D721Med (cell line): ENCODE data around the gene RARS1.
A peak's percentile ranks its signal among the peaks of the same experiment; 100 is the strongest.

Source experiments
- DNase-seq: peaks from one replicate; pipeline ENCODE4 v3.0.0; 2011; ENCODE audit warnings: low spot score; ENCODE audit not compliant: insufficient read length
- FAIRE-seq: peaks from 2 replicates; lab custom pipeline; 2011; peaks lifted over from hg19 to GRCh38; lab: Jason Lieb, UNC
- TF ChIP-seq, protein P1 (sequence below): IDR thresholded peaks from 2 replicates; pipeline ENCODE4 v1.5.1; 2012; ENCODE audit warnings: mild to moderate bottlenecking, control low read depth; ENCODE audit not compliant: insufficient read depth; ENCODE audit errors: missing control alignments

Gene RARS1

DNA sequence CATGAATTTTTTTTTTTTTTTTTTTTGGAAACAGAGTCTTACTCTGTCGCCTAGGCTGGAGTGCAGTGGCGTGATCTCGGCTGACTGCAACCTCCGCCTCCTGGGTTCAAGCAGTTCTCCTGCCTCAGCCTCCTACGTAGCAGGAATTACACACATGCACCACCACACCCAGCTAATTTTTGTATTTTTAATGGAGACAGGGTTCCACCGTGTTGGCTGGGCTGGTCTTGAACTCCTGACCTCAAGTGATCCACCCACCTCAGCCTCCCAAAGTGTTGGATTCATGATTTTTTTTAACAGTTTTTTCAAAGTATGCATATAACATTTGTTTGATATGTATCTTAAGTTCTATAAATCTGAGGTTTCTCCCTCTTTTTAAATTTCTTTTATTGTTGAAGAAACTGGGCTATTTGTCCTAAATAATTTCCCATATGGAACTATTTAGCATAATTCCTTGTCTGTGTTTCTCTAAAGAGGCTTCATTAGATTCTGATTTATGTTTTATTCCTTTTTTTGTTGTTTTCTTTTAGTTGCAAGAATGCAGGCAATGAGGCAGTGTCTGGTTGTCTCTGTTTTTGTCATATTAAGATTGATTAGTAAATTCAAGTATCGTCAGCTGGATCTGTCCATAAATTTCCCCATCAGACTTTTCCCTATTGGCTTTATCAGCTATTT lies 16.4 kb downstream of the RARS1 start:
- DNase-seq = no peak
- no peak for FAIRE-seq
- TF ChIP-seq, protein P1, sequence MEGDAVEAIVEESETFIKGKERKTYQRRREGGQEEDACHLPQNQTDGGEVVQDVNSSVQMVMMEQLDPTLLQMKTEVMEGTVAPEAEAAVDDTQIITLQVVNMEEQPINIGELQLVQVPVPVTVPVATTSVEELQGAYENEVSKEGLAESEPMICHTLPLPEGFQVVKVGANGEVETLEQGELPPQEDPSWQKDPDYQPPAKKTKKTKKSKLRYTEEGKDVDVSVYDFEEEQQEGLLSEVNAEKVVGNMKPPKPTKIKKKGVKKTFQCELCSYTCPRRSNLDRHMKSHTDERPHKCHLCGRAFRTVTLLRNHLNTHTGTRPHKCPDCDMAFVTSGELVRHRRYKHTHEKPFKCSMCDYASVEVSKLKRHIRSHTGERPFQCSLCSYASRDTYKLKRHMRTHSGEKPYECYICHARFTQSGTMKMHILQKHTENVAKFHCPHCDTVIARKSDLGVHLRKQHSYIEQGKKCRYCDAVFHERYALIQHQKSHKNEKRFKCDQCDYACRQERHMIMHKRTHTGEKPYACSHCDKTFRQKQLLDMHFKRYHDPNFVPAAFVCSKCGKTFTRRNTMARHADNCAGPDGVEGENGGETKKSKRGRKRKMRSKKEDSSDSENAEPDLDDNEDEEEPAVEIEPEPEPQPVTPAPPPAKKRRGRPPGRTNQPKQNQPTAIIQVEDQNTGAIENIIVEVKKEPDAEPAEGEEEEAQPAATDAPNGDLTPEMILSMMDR = no peak

GRCh38 chr5:168513861-168514428 lies 27.7 kb downstream of the RARS1 start:
- DNase-seq = no peak
- FAIRE-seq = no peak
- TF ChIP-seq, protein P1 = no peak

DNA sequence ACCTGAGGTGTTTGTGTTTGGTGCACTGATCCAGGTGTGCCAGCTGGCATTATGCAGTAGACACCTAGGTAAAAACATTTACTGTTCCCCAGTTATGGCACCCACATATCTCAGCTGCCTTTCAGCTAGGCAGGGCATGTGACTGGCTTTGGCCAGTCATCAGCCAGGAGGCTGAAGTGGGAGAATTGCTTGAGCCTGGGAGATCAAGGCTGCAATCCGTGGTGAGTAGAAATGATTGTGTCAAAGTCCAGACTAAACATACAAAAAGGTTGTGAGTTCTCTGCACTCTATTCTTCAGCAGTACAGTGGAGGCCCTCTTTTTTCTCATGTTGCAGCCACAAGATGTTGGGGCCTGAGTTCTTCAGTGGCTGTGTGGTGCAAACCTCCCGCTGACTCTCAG lies 39.6 kb downstream of the RARS1 start:
- DNase-seq (no peak), FAIRE-seq (no peak)
- TF ChIP-seq, protein P1 = no peak

DNA sequence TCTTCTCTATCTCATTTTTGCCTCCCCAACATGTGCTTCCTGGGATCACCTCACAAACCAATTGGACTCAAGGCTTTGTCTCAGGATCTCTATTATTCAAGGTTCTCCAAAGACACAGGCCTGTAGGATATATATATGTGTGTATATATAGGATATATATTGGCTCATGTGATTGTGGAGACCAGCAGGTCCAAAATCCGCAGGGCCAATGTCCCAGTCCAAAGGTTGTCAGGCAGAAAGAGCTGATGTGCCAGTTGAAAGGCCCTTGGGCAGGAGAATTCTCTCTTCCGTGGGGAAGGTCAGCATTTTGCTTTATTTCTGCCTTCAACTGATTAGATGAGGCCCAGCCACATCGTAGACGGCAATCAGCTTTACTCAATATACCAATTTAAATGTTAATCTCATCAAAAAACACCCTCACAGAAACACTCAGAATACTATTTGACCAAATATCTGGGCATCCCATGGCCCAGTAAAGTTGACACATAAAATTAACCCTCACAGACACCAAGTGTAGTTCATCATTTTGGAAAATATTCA lies 41.6 kb downstream of the RARS1 start:
- TF ChIP-seq, protein P1 = no peak
- FAIRE-seq = no peak
- no peak for DNase-seq

DNA sequence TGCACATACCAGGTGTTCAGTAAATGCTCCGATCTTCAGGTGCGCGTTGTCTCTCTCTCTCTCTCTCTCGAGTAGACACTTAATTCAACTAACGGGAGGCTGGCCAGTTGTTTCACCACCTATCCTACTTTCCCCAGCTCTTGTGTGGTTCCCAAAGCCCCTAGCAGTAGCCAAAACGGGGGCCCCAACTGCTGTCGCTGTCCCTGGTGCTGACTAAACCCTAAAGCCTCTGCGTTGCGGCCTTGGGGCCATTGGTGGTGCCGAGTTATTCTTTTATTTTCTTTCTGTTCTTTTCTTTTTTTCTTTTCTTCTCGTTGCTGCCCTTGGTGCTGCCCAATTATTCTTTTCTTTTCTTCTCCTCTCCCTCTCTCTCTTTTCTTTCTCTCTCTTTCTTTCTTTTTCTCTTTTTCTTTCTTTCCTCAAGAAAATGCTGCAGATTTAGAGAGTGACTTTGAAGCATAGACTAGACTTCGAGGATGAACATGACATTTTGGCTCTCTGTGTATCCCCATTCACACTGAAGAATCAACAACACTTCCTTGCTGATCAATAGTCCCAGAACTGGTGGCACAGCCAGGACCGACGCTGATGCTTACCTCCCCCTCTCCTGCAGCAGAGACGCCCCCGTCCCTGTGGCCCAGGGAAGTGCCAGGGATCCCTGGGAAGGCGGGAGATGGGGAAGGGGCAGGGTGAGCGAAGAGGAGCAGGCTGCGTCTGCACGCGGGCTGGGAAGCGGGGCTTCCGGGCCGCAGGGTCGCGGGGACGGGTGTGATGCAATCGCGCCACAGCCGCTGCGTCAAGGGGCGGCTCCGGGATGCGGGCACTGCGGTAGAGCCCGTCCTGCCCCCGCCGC lies 42.5 kb downstream of the RARS1 start, which contains the start of gene FBLL1:
Gene FBLL1 (plus strand): TSS at position 785 of the 853 bp plus-strand sequence. CDS start 200 bp downstream, outside the sequence.
- FAIRE-seq = no peak
- peak; percentile 76 for DNase-seq

DNA sequence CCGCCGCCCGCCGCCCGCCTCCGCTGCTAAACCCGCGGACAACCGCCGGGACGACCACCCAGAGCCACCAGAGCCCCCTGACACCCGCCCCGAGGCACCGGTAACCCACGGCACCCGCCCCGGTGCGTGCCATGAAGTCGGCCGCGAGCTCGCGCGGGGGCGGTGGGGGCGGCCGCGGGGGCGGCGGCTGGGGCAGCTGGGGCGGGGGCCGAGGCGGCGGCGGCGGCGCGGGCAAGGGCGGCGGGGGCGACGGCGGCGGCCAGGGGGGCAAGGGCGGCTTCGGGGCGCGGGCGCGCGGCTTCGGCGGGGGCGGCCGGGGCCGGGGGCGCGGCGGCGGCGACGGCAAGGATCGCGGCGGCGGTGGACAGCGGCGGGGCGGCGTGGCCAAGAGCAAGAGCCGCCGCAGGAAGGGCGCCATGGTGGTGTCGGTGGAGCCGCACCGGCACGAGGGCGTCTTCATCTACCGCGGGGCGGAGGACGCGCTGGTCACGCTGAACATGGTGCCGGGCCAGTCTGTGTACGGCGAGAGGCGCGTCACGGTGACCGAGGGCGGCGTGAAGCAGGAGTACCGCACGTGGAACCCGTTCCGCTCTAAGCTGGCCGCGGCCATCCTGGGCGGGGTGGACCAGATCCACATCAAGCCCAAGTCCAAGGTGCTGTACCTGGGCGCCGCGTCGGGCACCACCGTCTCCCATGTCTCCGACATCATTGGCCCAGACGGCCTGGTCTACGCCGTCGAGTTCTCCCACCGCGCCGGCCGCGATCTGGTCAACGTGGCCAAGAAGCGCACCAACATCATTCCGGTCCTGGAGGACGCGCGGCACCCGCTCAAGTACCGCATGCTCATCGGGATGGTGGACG lies 43.3 kb downstream of the RARS1 start:
- no peak for FAIRE-seq
- DNase-seq = peak; percentile 41
- TF ChIP-seq, protein P1 = no peak

More for the DNA sequence above, 42.5 kb downstream of the RARS1 start, which contains the start of gene FBLL1:
- TF ChIP-seq, protein P1 = no peak
